SJSA1 (cell line): ENCODE results near the gene GUCA1A. TPM values are rescaled to one million over a fixed set of nuclear protein-coding genes. Genes with fewer than 3 reads are reported as not detected.
"Not testable (repeated sequence)": the region's sequence is repeated elsewhere in the genome, so short reads cannot be mapped to it uniquely, and the experiment has no call there.

Experiments
- DNase-seq, 2 experiments: peaks; one replicate each; pipeline ENCODE4 v3.0.0-alpha.2; 2015 to 2020; ENCODE audit warnings: low spot score in 2 of 2, low read depth in 1 of 2
- H3K27ac ChIP-seq: fragments of 250-450 bp; sonication (Bioruptor Pico); 2 replicates; pipeline ENCODE4 v1.5.1; 2020; ENCODE audit warnings: mild to moderate bottlenecking, moderate library complexity
- H3K27me3 ChIP-seq: fragments of 250-450 bp; sonication (Bioruptor Pico); replicated peaks from 2 replicates; pipeline ENCODE4 v1.5.1; 2020; ENCODE audit warnings: mild to moderate bottlenecking, moderate library complexity
- H3K36me3 ChIP-seq: fragments of 250-450 bp; sonication (Bioruptor Pico); 2 replicates; pipeline ENCODE4 v1.5.1; 2020; ENCODE audit warnings: mild to moderate bottlenecking
- H3K4me1 ChIP-seq: fragments of 250-450 bp; sonication (Bioruptor Pico); replicated peaks from 2 replicates; pipeline ENCODE4 v1.6.1; 2021; ENCODE audit warnings: mild to moderate bottlenecking
- H3K4me3 ChIP-seq: fragments of 250-450 bp; sonication (Bioruptor Pico); 2 replicates; pipeline ENCODE4 v1.5.1; 2020; ENCODE audit warnings: mild to moderate bottlenecking
- H3K9me3 ChIP-seq: fragments of 250-450 bp; sonication (Bioruptor Pico); replicated peaks from 2 replicates; pipeline ENCODE4 v1.5.1; 2020; ENCODE audit warnings: mild to moderate bottlenecking
- total RNA-seq: library from RNA; depleted of rRNA; stranded (reverse); fragments of >200 nt; shearing (Covaris generic); gene quantifications from 2 replicates; pipeline ENCODE4 v1.2.3, GENCODE V29; 2014

Gene GUCA1A
- total RNA-seq, 1 experiment from 2014 or later: not detected

DNA sequence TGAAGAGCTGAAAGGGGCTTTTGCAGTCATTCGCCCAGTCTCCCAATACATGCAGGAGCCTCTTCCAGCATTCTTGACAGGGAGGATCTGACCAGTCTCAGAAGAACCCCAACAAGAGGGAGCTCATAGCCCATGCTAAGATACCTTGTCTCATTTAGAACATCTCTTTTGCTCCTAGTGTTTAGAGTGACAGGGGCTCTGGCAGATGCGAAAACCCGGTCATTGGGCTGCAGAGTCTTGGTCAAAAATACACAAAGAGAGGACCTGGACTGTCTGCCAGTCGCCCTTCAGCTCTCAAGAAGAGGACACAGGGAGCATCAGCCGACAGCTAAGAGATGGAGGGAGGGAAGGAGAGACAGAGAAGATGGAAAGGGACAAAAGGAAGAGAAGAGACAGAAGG is 20.9 kb downstream of the GUCA1A start:
- no peaks in the 10 kb centered on the region; the same call in 1 of the 2 replicates for H3K36me3 ChIP-seq
- peaks cover 19% of the 10 kb centered on the region for H3K4me1 ChIP-seq
- H3K9me3 ChIP-seq: no peaks in the 10 kb centered on the region
- no peak for DNase-seq
- H3K27ac ChIP-seq: no peak overlapping the region
- no peaks in the 10 kb centered on the region for H3K27me3 ChIP-seq
- no peak overlapping the region for H3K4me3 ChIP-seq

DNA sequence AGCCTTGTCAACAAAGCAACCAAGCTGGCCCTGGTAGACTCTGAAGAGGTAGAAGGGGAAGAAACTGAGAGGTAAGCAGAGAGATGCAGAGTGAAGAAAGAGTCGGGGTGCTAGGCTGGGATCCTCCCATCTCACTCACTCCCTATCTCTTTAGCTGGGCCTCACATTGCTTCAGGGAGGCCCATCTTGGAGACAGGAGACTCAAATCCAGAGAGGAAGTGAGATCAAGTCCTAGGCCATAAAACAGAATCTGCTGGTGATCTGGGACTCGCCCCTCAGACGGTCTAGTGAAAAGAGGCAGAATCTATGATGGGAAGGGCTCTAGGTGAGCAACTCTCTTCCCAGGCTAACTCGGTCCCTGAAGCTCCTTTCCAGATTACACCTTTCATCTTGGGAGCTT is 22.3 kb downstream of the GUCA1A start:
- H3K4me1 ChIP-seq: peaks cover 32% of the 10 kb centered on the region
- H3K27me3 ChIP-seq: no peaks in the 10 kb centered on the region
- H3K9me3 ChIP-seq: no peaks in the 10 kb centered on the region
- no peak for DNase-seq
- H3K36me3 ChIP-seq: no peaks in the 10 kb centered on the region; the same call in 1 of the 2 replicates
- no peak overlapping the region for H3K4me3 ChIP-seq
- H3K27ac ChIP-seq: no peak overlapping the region

DNA sequence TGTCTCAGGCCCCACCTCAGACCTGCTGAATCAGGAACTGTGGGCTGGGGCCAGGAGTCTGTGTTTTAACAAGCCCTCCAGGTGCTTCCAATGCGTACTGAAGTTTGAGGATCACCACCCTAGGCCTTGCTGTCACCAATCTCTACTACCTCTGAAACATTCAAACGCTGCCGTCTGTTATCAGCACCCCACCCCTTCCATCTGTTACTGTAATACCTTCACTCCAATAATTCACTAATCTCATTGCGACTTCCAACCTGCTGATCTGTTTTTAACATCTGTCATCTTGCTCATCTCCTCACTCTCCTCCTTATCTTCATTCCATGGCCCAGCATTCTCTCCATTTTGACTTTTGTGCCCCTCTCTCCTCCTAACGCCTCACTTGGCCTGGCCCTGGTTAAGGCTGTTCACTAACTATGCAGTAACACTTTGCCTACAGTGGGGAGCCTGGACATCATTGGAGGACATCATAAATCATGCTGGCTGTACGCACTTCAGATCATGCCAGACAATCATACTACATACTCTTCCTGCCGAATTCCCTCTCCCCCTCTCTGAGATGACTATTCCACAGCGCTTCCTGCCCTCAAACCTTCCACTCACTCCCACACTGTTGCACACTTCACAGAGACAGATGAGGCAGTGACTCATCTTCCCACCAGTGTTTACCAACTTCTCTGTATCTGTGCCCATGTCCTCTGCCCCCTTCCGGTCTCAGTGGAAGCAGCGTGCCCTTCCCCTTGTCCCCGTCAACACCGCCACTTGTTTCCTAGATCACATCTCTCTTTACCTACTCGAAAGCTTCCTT is 24.6 kb downstream of the GUCA1A start:
- Histone ChIP-seq H3K9me3 (no peaks in the 10 kb centered on the region), H3K36me3 (peaks cover 1% of the 10 kb centered on the region), H3K27ac (peak overlapping the region; percentile 40), H3K27me3 (no peaks in the 10 kb centered on the region), H3K4me3 (no peak overlapping the region), H3K4me1 (peaks cover 35% of the 10 kb centered on the region)
- peak; percentile 66 to 75 for DNase-seq

DNA sequence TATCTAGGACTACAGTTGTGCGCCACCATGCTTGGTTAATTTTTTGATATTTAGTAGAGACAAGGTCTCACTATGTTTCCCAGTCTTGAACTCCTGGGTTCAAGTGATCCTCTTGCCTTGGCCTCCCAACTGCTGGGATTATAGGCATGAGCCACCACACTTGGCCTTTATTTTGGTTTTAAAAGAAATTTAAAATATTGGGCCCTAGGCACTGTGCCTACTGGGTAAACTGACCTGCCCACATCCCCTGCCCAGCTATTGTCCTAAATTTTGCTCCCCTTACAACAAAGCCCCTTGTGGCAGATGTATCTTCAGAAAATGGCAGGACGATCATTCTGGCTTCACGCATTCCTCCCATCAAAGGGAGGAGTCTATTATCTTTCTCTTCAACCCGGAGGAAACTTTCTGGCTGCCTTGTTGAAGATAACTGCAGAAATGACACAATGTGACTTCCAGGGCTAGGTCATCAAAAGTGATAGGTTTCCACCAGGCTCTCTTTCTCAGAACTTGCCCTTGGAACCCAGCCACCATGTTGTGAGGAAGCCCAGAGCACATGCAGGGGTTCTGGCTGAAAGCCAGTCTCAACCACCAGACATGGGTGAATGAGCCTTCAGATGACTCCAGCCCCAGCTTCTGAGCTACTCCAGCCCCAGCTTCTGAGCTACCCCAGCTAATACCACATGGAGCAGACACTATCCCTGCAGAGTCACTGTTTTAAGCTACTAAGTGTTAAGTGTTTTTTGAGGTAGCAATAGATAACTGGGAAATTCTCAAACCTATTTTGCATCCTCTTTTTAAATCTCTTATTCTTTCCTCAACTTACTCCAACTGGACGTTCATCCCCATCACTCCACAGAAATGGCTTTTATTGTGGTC is 26.2 kb downstream of the GUCA1A start:
- DNase-seq: no peak
- peaks cover 28% of the 10 kb centered on the region for H3K4me1 ChIP-seq
- H3K36me3 ChIP-seq: peaks cover 10% of the 10 kb centered on the region

DNA sequence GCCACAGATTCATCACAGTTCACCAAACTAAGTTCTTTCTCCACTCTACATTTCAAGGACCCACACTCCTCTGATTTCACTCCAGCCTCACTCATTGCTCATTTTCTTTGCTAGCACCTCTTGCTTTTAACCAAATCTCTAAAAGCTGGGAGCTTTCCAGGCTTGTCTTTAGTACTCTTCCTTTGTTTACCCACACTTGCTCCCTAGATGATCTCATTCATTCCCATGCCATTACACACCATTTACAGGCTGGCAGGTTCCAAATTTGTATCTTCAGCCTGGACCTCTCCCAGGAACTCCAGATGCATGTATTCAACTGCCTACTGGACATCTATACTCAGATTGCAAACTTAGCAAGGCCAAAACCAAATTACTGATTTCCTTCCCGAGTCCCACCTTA is 26.9 kb downstream of the GUCA1A start:
- Histone ChIP-seq H3K4me3 (no peak overlapping the region), H3K36me3 (peaks cover 15% of the 10 kb centered on the region), H3K27me3 (no peaks in the 10 kb centered on the region), H3K27ac (peak overlapping the region; percentile 46), H3K4me1 (peaks cover 28% of the 10 kb centered on the region), H3K9me3 (no peaks in the 10 kb centered on the region)
- DNase-seq: peak in 1 of 2 experiments; percentile 70

More for the DNA sequence above, 26.2 kb downstream of the GUCA1A start:
- peak overlapping the region; percentile 46; the same call in 1 of the 2 replicates for H3K27ac ChIP-seq
- H3K27me3 ChIP-seq: no peaks in the 10 kb centered on the region
- no peaks in the 10 kb centered on the region for H3K9me3 ChIP-seq
- H3K4me3 ChIP-seq: no peak overlapping the region

DNA sequence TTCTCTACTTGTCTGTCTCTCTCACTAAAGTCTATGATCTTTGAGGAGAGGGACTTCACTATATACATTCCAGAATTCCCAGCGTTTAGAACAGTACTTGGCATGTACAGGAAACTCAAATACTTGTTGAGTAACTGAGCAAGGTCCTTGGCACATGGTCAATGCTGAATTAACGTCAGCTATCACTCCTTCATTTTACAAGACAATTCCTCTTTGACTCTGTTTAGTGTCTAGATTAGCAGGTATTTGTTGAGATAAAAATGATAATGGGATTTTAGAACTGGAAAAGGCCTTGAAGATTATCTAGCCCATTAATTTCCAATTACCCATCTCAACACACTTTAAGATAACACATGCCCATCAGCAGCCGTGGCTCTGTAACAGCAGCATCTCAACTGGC is 28.2 kb downstream of the GUCA1A start:
- DNase-seq: no peak
- no peak overlapping the region for H3K4me3 ChIP-seq
- peaks cover 28% of the 10 kb centered on the region for H3K4me1 ChIP-seq
- H3K27ac ChIP-seq: no peak overlapping the region
- H3K27me3 ChIP-seq: no peaks in the 10 kb centered on the region
- H3K9me3 ChIP-seq: no peaks in the 10 kb centered on the region
- peaks cover 21% of the 10 kb centered on the region for H3K36me3 ChIP-seq

DNA sequence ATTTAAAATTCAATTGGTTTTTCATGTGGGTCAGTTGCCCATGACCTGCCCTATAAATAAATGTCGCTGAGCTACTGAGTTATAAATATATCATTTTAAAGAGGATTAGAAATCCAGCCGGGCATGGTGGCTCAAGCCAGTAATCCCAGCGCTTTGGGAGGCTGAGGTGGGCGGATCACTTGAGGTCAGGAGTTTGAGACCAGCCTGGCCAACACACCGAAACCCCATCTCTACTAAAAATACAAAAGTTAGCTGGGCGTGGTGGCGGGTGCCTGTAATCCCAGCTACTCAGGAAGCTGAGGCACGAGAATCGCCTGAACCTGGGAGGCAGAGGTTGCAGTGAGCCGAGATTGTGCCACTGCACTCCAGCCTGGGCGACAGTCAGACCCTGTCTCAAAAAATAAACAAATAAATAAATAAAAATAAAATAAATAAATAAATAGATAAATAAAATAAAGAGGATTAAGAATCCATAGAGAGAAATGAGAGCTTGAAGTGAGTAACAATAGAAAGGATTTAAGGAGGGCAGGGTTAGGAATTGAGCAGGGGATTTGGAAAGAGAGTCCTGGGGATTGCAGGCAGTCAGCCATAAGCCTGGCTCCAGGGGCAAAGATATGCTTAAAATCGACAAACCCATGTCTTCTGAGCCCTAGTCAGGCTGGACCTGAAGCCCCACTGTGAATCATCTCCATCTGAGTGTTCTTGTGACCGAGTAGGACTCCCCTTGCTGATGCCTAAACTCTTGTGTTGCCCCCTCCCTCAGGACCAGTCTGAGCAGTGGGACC is 29.2 kb downstream of the GUCA1A start:
- H3K4me1 ChIP-seq: peaks cover 27% of the 10 kb centered on the region
- DNase-seq, H3K27me3 ChIP-seq, H3K27ac ChIP-seq, H3K9me3 ChIP-seq, H3K4me3 ChIP-seq: not testable (repeated sequence)
- peaks cover 26% of the 10 kb centered on the region for H3K36me3 ChIP-seq

DNA sequence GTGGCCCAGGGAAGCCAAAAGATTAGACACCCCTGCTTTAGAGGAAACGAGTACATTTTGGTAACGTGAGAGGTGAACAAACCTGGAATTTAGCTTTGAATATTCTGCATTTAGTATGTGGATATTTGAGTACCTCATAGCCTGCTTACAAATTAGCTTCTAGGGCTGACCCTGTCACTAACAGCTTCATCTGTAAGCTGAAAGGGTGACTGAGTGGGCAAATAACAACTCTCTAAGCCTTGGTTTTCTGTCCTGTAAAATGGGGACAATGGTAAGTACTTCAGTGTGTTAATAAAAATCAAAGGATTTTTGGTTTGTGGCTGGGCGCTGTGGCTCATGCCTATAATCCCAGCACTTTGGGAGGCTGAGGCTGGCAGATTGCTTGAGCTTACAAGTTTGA is 30.0 kb downstream of the GUCA1A start:
- H3K9me3 ChIP-seq: no peaks in the 10 kb centered on the region
- DNase-seq: no peak
- H3K4me1 ChIP-seq: peaks cover 18% of the 10 kb centered on the region
- H3K27me3 ChIP-seq: no peaks in the 10 kb centered on the region
- peaks cover 33% of the 10 kb centered on the region for H3K36me3 ChIP-seq
- no peak overlapping the region for H3K4me3 ChIP-seq
- no peak overlapping the region for H3K27ac ChIP-seq

DNA sequence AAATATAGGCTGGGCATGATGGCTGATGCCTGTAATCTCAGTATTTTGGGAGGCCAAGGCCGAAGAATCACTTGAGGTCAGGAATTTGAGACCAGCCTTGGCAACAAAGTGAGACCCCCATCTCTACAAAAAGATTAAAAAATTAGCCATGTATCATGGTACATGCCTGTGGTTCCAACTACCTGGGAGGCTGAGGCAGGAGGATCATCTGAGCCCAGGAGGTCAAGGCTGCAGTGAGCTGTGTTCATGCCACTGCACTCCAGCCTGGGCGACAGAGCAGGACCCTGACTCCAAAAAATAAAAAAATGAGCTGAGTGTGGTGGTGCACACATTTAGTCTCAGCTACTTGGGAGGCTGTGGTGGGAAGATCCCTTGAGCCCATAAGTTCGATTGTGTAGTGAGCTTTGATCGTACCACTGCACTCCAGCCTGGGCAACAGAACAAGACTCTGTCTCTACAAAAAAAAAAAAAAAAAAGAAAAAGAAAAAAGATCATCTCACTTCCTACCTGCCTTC is 31.7 kb downstream of the GUCA1A start:
- Histone ChIP-seq H3K27ac (no peak overlapping the region), H3K36me3 (peaks cover 49% of the 10 kb centered on the region)

DNA sequence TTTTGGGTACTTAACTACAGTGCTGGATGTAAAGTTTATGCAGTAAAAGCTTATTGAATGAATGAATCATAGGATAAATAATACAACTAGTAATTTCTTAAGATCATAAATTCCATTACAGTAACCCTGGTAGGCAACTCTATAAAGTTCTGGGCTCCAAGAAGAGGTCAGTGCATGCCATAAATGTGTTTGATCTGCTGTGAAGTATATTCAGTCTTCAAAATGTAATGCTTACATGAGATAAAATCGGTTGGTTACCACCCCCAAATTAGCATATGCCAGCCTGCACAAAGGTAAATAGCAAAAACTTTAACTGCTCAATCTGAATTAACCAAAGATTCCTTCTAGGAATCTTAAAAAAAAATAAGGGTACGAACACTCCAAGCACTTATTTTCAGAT is 34.4 kb downstream of the GUCA1A start:
- H3K36me3 ChIP-seq: peaks cover 74% of the 10 kb centered on the region
- H3K4me1 ChIP-seq, H3K9me3 ChIP-seq, H3K27ac ChIP-seq, H3K4me3 ChIP-seq, H3K27me3 ChIP-seq, DNase-seq: not testable (repeated sequence)

More for the DNA sequence above, 31.7 kb downstream of the GUCA1A start:
- no peaks in the 10 kb centered on the region for H3K9me3 ChIP-seq
- no peaks in the 10 kb centered on the region for H3K27me3 ChIP-seq
- DNase-seq: no peak
- H3K4me3 ChIP-seq: no peak overlapping the region
- H3K4me1 ChIP-seq: peaks cover 9% of the 10 kb centered on the region

DNA sequence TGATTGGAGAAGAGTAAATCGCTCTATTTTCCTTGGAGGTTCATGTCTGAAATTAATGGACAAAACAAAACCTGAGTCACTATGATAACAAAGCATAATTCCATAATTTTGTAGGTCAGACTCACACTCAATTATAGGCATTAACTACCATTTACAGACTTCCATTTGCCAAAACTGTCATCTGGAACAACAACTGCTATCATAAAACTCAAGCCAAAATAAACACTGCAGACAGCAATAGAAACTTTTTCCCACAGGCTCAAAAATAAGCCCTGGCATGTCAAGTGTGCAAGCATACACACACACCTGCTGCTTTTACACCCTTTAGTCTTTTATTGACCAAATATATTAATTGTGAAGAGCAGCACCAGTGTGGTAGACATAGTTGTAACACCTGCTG is 37.4 kb downstream of the GUCA1A start:
- no peak for DNase-seq

DNA sequence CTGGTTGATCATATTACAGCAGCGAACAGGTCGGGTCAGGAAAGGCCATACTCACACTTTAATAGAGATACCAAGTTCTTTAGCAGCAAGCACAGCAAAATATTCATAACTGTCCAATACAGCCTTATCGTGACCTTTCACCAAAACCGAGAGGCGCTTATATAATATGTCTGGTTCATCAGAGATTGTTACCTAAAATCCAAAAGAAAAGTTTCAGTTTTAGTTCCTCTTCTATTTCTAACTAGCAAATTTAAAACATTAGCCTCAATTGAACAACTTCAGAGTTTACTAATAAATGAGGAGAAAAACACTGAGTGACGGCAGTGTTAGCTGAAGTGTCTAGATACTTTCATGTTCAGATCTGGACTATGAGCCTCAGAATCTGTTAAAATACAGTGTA is 38.6 kb downstream of the GUCA1A start:
- Histone ChIP-seq H3K27me3 (no peaks in the 10 kb centered on the region), H3K36me3 (peaks cover 68% of the 10 kb centered on the region), H3K4me1 (peaks cover 4% of the 10 kb centered on the region), H3K27ac (no peak overlapping the region), H3K4me3 (no peak overlapping the region), H3K9me3 (no peaks in the 10 kb centered on the region)
- no peak for DNase-seq

More for the DNA sequence above, 37.4 kb downstream of the GUCA1A start:
- H3K4me3 ChIP-seq: no peak overlapping the region
- no peaks in the 10 kb centered on the region for H3K27me3 ChIP-seq
- no peak overlapping the region for H3K27ac ChIP-seq
- H3K36me3 ChIP-seq: peaks cover 72% of the 10 kb centered on the region
- no peaks in the 10 kb centered on the region for H3K9me3 ChIP-seq
- H3K4me1 ChIP-seq: no peaks in the 10 kb centered on the region

DNA sequence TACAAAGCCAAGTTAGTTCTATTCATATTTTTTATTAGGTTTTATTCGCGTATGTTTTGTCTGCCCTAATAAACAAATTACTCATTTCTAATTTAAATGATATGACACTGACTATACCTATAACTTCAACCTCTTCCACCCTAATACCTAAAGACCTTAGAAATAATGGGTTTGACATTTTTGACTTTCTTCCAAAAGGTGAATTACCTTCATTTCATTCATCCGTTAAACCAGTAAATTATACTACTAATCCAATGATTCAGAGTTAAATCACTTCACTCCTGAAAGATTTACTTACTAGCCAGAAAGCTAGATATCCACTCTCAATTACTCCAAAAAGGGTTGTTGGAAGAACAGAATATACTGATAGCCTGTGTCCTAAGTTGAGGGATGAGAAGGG is 39.3 kb downstream of the GUCA1A start:
- H3K27ac ChIP-seq: no peak overlapping the region
- DNase-seq: no peak
- peaks cover 67% of the 10 kb centered on the region for H3K36me3 ChIP-seq
- H3K9me3 ChIP-seq: no peaks in the 10 kb centered on the region
- peaks cover 5% of the 10 kb centered on the region for H3K4me1 ChIP-seq
- H3K27me3 ChIP-seq: no peaks in the 10 kb centered on the region
- no peak overlapping the region for H3K4me3 ChIP-seq
